ENCODE data around the gene TMEM132C.

TMEM132C gene

DNA sequence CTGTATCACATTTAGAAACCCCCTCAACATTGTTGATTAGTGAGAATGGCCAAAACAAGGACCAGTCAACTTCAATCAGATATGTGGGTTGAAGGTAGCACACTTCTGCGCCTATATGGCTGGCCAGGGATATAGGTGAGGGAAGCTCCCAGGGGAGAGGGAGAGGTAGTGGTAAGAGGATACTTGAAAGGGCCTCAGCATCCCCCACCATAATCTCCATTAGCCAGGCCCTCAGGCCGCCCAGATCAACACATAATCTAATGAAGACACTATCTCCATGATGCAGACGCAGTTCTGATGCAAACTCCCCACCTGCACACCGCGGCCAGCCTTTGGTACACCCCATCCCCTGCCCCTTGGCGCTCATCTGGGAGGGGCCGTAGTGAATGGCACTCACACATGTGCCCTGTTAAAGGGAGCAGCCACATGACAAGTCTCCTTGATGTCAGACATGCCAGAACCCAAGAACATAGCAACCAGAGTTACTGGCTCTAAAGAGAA lies 158.0 kb downstream of the TMEM132C start:
- DNase-seq (ENCODE audit: low read depth) = no peak
- TF ChIP-seq, protein P1, sequence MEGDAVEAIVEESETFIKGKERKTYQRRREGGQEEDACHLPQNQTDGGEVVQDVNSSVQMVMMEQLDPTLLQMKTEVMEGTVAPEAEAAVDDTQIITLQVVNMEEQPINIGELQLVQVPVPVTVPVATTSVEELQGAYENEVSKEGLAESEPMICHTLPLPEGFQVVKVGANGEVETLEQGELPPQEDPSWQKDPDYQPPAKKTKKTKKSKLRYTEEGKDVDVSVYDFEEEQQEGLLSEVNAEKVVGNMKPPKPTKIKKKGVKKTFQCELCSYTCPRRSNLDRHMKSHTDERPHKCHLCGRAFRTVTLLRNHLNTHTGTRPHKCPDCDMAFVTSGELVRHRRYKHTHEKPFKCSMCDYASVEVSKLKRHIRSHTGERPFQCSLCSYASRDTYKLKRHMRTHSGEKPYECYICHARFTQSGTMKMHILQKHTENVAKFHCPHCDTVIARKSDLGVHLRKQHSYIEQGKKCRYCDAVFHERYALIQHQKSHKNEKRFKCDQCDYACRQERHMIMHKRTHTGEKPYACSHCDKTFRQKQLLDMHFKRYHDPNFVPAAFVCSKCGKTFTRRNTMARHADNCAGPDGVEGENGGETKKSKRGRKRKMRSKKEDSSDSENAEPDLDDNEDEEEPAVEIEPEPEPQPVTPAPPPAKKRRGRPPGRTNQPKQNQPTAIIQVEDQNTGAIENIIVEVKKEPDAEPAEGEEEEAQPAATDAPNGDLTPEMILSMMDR (IDR thresholded peaks at IDR 0.05; ENCODE audit: low read depth, low read length, missing control alignments) = no peak

DNA sequence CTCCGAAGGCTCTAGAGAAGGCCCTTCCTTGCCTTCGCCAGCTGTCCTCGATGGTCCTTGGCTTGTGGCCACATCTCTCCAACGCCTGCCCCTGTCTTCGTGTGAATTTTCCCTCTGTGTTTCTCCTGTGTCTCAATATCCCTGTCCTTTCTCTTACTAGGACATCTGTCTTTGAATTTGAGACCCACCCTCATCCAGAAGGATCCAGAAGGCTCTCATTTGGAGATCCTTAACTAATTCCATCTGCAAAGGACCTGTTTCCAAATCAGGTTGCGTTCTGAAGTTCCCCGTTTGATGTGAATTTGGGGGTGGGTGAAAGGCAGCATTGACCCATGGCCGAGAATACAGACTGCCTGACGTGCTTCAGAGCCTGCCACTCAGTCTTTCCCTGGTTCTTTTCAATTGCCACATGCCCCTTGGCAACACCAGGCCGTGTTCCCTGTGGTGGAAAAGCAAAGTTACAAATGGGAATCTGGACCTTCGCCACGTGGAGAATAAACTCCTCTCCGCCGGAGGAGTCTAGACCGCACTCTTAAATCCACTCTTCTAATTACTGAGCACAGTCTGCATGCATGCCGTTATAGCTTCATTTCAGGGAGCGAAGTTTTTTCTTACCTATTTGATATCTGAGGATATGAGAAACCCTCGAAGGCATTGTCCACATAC lies 158.8 kb downstream of the TMEM132C start:
- H3K4me3 ChIP-seq (ENCODE audit: low read depth, low read length) = no peak overlapping the region
- DNase-seq (ENCODE audit: low read depth) = no peak
- TF ChIP-seq, protein P1 (IDR thresholded peaks at IDR 0.05; ENCODE audit: low read depth, low read length, missing control alignments) = no peak

More for the DNA sequence above, 158.0 kb downstream of the TMEM132C start:
- H3K4me3 ChIP-seq (ENCODE audit: low read depth, low read length) = no peak overlapping the region

DNA sequence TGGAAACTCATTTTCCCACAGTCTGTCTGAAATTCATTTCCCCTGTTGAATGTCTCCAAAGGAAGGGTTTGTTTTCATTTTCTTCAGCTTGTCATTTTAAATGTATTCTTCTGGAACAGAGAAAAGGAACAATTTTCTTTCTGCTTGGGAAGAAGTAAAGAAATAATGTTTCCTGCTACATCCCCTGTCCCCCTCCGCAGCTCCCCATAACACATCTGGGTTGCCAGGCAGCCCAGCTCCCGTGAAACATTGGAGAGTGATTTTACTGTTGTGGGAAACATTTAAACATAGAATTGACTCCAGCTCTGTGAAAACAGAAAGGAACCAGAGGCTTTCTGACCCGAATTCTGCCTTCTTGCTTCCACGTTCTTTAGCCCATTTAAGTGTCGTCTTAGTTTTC lies 159.5 kb downstream of the TMEM132C start:
- DNase-seq (ENCODE audit: low read depth) = no peak
- TF ChIP-seq, protein P1 (IDR thresholded peaks at IDR 0.05; ENCODE audit: low read depth, low read length, missing control alignments) = no peak
- no peak overlapping the region for H3K4me3 ChIP-seq (ENCODE audit: low read depth, low read length)

DNA sequence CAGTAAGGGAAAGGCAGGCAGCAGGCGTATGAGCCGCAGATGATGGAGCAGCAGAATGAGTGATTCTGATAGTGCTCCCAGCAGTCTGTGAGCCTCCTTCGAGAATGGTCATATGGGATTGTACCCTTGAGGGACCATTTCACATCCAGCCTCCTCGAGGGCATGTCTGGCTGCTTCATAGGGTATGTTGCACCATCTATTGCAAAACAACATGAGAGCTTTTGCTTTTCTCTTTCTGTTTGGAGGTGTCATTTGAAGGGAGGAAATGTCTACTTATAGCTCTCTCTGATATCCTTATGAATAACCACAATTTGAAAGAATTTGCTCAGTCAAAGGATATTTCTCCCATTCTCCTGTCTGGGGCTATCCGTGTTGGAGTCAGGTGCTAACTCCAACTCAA lies 172.8 kb downstream of the TMEM132C start:
- DNase-seq (ENCODE audit: low read depth) = no peak
- no peak overlapping the region for H3K4me3 ChIP-seq (ENCODE audit: low read depth, low read length)
- TF ChIP-seq, protein P1 (IDR thresholded peaks at IDR 0.05; ENCODE audit: low read depth, low read length, missing control alignments) = no peak

DNA sequence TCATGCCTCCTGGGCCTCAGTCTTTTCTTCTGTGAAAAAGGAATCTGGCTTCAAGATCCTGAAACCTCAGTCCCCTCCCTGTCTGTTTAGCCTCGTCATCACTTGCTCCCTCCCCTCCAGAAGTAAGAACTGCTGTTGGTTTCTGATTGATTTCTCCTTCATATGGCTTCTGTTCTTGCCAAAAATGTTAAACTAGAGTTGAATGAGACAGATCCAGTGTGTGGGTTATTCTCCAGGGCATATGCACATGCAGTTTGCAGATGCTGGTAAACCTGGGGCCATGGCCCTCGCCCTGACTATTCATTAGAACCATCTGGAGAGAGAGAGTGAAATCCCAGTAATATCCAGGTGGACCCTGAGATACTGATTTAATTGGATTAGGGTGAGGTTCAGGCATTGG lies 175.1 kb downstream of the TMEM132C start:
- H3K4me3 ChIP-seq (ENCODE audit: low read depth, low read length) = no peak overlapping the region
- TF ChIP-seq, protein P1 (IDR thresholded peaks at IDR 0.05; ENCODE audit: low read depth, low read length, missing control alignments) = no peak
- no peak for DNase-seq (ENCODE audit: low read depth)

DNA sequence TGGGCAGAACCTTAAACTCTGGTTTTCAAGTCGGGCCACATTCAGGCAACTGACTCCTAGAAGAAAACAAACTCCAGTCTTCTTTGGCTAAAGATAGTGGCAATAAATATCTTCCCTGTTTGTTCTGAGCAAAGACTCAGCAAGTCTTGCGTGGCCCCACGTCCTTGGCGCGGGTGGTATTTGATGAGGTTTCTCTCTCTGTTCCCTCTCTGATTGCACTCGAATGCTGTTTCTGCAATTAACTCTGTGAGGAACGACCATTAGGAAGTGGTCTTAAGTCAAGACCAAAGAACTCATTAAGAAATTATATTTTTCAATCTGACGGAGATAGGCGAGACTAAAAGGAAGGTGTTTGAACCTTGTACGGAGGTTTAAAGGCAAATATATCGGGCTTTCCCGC lies 177.6 kb downstream of the TMEM132C start:
- no peak overlapping the region for H3K4me3 ChIP-seq (ENCODE audit: low read depth, low read length)
- no peak for DNase-seq (ENCODE audit: low read depth)
- TF ChIP-seq, protein P1 (IDR thresholded peaks at IDR 0.05; ENCODE audit: low read depth, low read length, missing control alignments) = no peak

Measured in GM12864 (cell line).